ENCODE measurements around the gene PLBD1.

The PLBD1 gene

GRCh38 chr12:14554281-14555007, 13.2 kb downstream of the PLBD1 start:
- DNase-seq = no peak
- CTCF ChIA-PET = interaction anchor here (0.6 kb wide), 1 partner anchor 1159 kb away, joined by 3 read pairs; no protein-coding TSS in a partner anchor

GRCh38 chr12:14548609-14549008, 19.1 kb downstream of the PLBD1 start:
- Mint-ChIP-seq H3K27ac (no peak overlapping the region), H3K4me1 (no peaks in the 10 kb centered on the region), H3K27me3 (peaks cover 10% of the 10 kb centered on the region), H3K36me3 (no peaks in the 10 kb centered on the region), H3K4me3 (no peak overlapping the region), H3K9me3 (no peaks in the 10 kb centered on the region)
- DNase-seq = no peak
- CTCF ChIA-PET = no interaction called here

More at GRCh38 chr12:14554281-14555007, 13.2 kb downstream of the PLBD1 start:
- no peak overlapping the region for H3K4me3 Mint-ChIP-seq
- no peaks in the 10 kb centered on the region for H3K4me1 Mint-ChIP-seq
- no peaks in the 10 kb centered on the region for H3K9me3 Mint-ChIP-seq
- no peak overlapping the region for H3K27ac Mint-ChIP-seq
- H3K36me3 Mint-ChIP-seq = no peaks in the 10 kb centered on the region
- H3K27me3 Mint-ChIP-seq = peaks cover 6% of the 10 kb centered on the region

GRCh38 chr12:14547571-14547970, 20.1 kb downstream of the PLBD1 start:
- CTCF ChIA-PET = no interaction called here
- Mint-ChIP-seq H3K36me3 (no peaks in the 10 kb centered on the region), H3K27ac (no peak overlapping the region), H3K9me3 (no peaks in the 10 kb centered on the region), H3K4me3 (no peak overlapping the region), H3K4me1 (no peaks in the 10 kb centered on the region), H3K27me3 (peaks cover 4% of the 10 kb centered on the region)
- DNase-seq = no peak

- H3K4me1 Mint-ChIP-seq = no peaks in the 10 kb centered on the region
- CTCF ChIA-PET = no interaction called here
- no peak for DNase-seq
- H3K4me3 Mint-ChIP-seq = no peak overlapping the region
- H3K36me3 Mint-ChIP-seq = no peaks in the 10 kb centered on the region
- H3K9me3 Mint-ChIP-seq = no peaks in the 10 kb centered on the region
- no peak overlapping the region for H3K27ac Mint-ChIP-seq
- peaks cover 4% of the 10 kb centered on the region for H3K27me3 Mint-ChIP-seq
Observed at GRCh38 chr12:14545144-14546124, 22.2 kb downstream of the PLBD1 start.

- no peaks in the 10 kb centered on the region for H3K9me3 Mint-ChIP-seq
- DNase-seq = no peak
- H3K4me3 Mint-ChIP-seq = no peak overlapping the region
- H3K36me3 Mint-ChIP-seq = no peaks in the 10 kb centered on the region
- no peak overlapping the region for H3K27ac Mint-ChIP-seq
- CTCF ChIA-PET = no interaction called here
- peaks cover 3% of the 10 kb centered on the region for H3K27me3 Mint-ChIP-seq
- H3K4me1 Mint-ChIP-seq = no peaks in the 10 kb centered on the region
Observed at GRCh38 chr12:14540801-14541462, 26.8 kb downstream of the PLBD1 start.

GRCh38 chr12:14537088-14537487, 30.6 kb downstream of the PLBD1 start:
- Mint-ChIP-seq H3K36me3 (no peaks in the 10 kb centered on the region), H3K9me3 (no peaks in the 10 kb centered on the region), H3K4me3 (no peak overlapping the region), H3K4me1 (no peaks in the 10 kb centered on the region), H3K27ac (no peak overlapping the region), H3K27me3 (peaks cover 7% of the 10 kb centered on the region)
- no peak for DNase-seq
- CTCF ChIA-PET = no interaction called here

- Mint-ChIP-seq H3K4me3 (no peak overlapping the region), H3K27me3 (peaks cover 4% of the 10 kb centered on the region), H3K36me3 (no peaks in the 10 kb centered on the region), H3K9me3 (no peaks in the 10 kb centered on the region), H3K27ac (no peak overlapping the region), H3K4me1 (no peaks in the 10 kb centered on the region)
- DNase-seq = no peak
- CTCF ChIA-PET = no interaction called here
Observed at GRCh38 chr12:14532152-14532551, 35.5 kb downstream of the PLBD1 start.

- Mint-ChIP-seq H3K4me1 (no peaks in the 10 kb centered on the region), H3K4me3 (no peak overlapping the region), H3K9me3 (peaks cover 22% of the 10 kb centered on the region), H3K36me3 (no peaks in the 10 kb centered on the region), H3K27ac (no peak overlapping the region), H3K27me3 (peaks cover 3% of the 10 kb centered on the region)
- no peak for DNase-seq
- CTCF ChIA-PET = no interaction called here
Observed at GRCh38 chr12:14525964-14526363, 41.7 kb downstream of the PLBD1 start.

GRCh38 chr12:14521822-14522221, 45.9 kb downstream of the PLBD1 start:
- Mint-ChIP-seq H3K9me3 (peaks cover 23% of the 10 kb centered on the region), H3K27ac (no peak overlapping the region), H3K27me3 (peaks cover 6% of the 10 kb centered on the region), H3K4me1 (no peaks in the 10 kb centered on the region), H3K36me3 (no peaks in the 10 kb centered on the region), H3K4me3 (no peak overlapping the region)
- CTCF ChIA-PET = no interaction called here
- no peak for DNase-seq

GRCh38 chr12:14514946-14515345, 52.7 kb downstream of the PLBD1 start:
- Mint-ChIP-seq H3K4me3 (no peak overlapping the region), H3K4me1 (no peaks in the 10 kb centered on the region), H3K27me3 (no peaks in the 10 kb centered on the region), H3K36me3 (no peaks in the 10 kb centered on the region), H3K9me3 (no peaks in the 10 kb centered on the region), H3K27ac (no peak overlapping the region)
- CTCF ChIA-PET = no interaction called here
- no peak for DNase-seq

GRCh38 chr12:14514154-14514842, 53.4 kb downstream of the PLBD1 start:
- no peak overlapping the region for H3K4me3 Mint-ChIP-seq
- no peaks in the 10 kb centered on the region for H3K27me3 Mint-ChIP-seq
- CTCF ChIA-PET = no interaction called here
- DNase-seq = no peak
- H3K4me1 Mint-ChIP-seq = no peaks in the 10 kb centered on the region
- H3K27ac Mint-ChIP-seq = no peak overlapping the region
- no peaks in the 10 kb centered on the region for H3K9me3 Mint-ChIP-seq
- no peaks in the 10 kb centered on the region for H3K36me3 Mint-ChIP-seq

GRCh38 chr12:14510574-14510973, 57.1 kb downstream of the PLBD1 start:
- CTCF ChIA-PET = interaction anchor here (0.6 kb wide), 1 partner anchor 1616 kb away, joined by 3 read pairs; no protein-coding TSS in a partner anchor
- H3K36me3 Mint-ChIP-seq = peaks cover 1% of the 10 kb centered on the region
- H3K4me3 Mint-ChIP-seq = no peak overlapping the region
- H3K27ac Mint-ChIP-seq = no peak overlapping the region
- H3K4me1 Mint-ChIP-seq = no peaks in the 10 kb centered on the region
- DNase-seq = no peak
- no peaks in the 10 kb centered on the region for H3K27me3 Mint-ChIP-seq
- H3K9me3 Mint-ChIP-seq = no peaks in the 10 kb centered on the region

- Mint-ChIP-seq H3K4me3 (no peak overlapping the region), H3K9me3 (no peaks in the 10 kb centered on the region), H3K27ac (no peak overlapping the region), H3K27me3 (no peaks in the 10 kb centered on the region), H3K4me1 (no peaks in the 10 kb centered on the region), H3K36me3 (peaks cover 27% of the 10 kb centered on the region)
- no peak for DNase-seq
- CTCF ChIA-PET = no interaction called here
Observed at GRCh38 chr12:14505626-14506596, 61.8 kb downstream of the PLBD1 start.

Measured in activated naive CD4-positive, alpha-beta T cell treated with anti-CD3 and anti-CD28 coated beads, Interleukin-2, amount 10 ng/mL, durations not matched to agents 7 days and 5 days (primary cell).